IPS-20b (cell line): ENCODE results near the gene CCPG1.

Source experiments
- H3K27ac ChIP-seq: one replicate; pipeline ENCODE4 v1.5.1; 2013; ENCODE audit warnings: low read length
- H3K27me3 ChIP-seq: 2 replicates; pipeline ENCODE4 v1.6.1; 2013; ENCODE audit warnings: mild to moderate bottlenecking, low read length, inconsistent platforms; ENCODE audit not compliant: insufficient read depth
- H3K36me3 ChIP-seq: 2 replicates; pipeline ENCODE4 v1.6.1; 2013; ENCODE audit warnings: low read depth, mild to moderate bottlenecking, inconsistent platforms, low read length, moderate library complexity; ENCODE audit not compliant: insufficient read depth
- H3K4me1 ChIP-seq: 2 replicates; pipeline ENCODE4 v1.6.1; 2013; ENCODE audit warnings: mild to moderate bottlenecking, control low read depth, inconsistent platforms, low read length, moderate library complexity; ENCODE audit not compliant: insufficient read depth
- H3K4me3 ChIP-seq: 2 replicates; pipeline ENCODE4 v1.5.1; 2013; ENCODE audit warnings: mild to moderate bottlenecking, low read length, inconsistent platforms
- H3K9ac ChIP-seq: 2 replicates; pipeline ENCODE4 v1.6.1; 2013; ENCODE audit warnings: low read depth, mild to moderate bottlenecking, inconsistent platforms, low read length, moderate library complexity
- H3K9me3 ChIP-seq: 2 replicates; pipeline ENCODE4 v1.6.1; 2013; ENCODE audit warnings: mild to moderate bottlenecking, low read depth, low read length, inconsistent platforms; ENCODE audit not compliant: insufficient read depth

The CCPG1 gene

DNA sequence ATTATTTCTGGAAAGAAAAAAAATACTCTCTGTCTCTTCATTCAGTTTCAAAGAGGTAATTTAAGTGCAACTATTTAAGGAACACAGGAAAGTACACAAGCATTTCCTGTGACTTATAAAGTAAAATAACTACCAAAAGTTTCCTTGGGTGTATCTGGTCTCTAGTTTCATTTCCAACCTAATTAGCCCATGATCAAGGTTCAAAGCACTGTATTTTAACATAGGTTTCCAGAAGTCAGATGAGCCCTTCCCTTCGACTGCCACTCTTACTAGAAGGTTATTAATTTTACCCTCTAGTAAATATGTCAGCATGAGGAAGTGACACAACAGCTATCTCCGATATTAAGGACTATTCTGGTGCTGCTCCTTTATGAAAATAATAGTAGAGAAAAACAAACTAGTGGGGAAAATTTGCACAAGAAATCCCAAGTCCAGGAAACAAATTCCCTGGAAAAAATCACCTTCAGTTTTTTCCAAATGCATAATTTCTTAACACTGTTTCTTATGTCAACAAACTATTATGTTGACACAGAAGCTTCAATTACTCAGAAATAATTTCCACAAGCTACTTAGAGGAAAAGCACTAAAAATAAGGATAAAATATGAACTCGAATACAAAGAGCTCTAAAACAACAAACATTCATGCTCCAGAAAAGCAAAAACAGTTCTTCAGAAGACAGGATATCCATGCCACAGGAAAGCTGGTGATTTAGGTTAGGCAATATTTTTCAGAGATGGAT is 35.3 kb downstream of the CCPG1 start:
- H3K4me1 ChIP-seq = no peaks in the 10 kb centered on the region
- H3K4me3 ChIP-seq = no peak overlapping the region
- H3K27me3 ChIP-seq = no peaks in the 10 kb centered on the region
- no peaks in the 10 kb centered on the region for H3K9me3 ChIP-seq
- no peak overlapping the region for H3K27ac ChIP-seq
- H3K9ac ChIP-seq = no peak overlapping the region
- no peaks in the 10 kb centered on the region; the same call in 1 of the 2 replicates for H3K36me3 ChIP-seq

- H3K4me1 ChIP-seq = no peaks in the 10 kb centered on the region
- no peaks in the 10 kb centered on the region for H3K36me3 ChIP-seq
- no peaks in the 10 kb centered on the region for H3K9me3 ChIP-seq
- H3K27me3 ChIP-seq = no peaks in the 10 kb centered on the region
- no peak overlapping the region for H3K9ac ChIP-seq
- no peak overlapping the region for H3K27ac ChIP-seq
- no peak overlapping the region for H3K4me3 ChIP-seq
Observed at GRCh38 chr15:55366981-55367380, 41.2 kb downstream of the CCPG1 start.

DNA sequence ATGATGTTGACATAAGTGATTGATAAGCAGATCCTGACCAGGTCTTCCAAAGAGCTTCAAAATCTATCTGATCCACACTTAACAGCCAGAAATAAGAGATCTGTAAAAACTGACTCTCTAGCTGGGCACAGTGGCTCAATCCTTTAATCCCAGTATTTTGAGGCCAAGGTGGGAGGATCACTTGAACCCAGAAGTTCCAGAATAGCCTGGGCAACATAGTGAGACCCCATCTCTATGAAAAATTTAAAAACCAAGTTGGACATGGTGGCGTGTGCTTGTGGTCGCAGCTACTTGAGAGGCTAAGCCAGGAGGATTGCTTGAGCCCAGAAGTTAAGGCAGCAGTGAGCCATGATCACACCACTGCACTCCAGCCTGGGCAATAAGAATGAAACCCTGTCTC is 45.5 kb downstream of the CCPG1 start:
- H3K9ac ChIP-seq = no peak overlapping the region
- H3K36me3 ChIP-seq = no peaks in the 10 kb centered on the region
- H3K4me1 ChIP-seq = peaks cover 7% of the 10 kb centered on the region; the same call in 1 of the 2 replicates

DNA sequence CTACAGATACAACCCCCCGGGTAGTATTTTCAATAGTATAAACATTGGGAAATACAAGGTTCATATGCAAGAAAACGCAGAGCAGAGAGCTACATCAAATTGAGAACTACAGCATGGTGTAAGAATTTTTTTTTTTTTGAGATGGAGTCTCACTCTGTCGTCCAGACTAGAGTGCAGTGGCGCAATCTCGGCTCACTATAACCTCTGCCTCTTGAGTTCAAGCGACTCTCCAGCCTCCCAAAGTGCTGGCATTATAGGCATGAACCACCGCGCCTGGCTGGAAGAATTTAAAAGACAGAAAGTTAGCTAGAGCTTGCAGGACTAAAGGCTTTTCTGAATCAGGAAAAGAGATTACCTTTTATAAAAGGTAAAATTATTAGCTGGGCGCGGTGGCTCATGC is 47.1 kb downstream of the CCPG1 start:
- Histone ChIP-seq H3K9ac (no peak overlapping the region), H3K36me3 (no peaks in the 10 kb centered on the region), H3K9me3 (no peaks in the 10 kb centered on the region), H3K4me3 (no peak overlapping the region), H3K4me1 (peaks cover 7% of the 10 kb centered on the region; the same call in 1 of the 2 replicates), H3K27ac (no peak overlapping the region), H3K27me3 (no peaks in the 10 kb centered on the region)

More for the DNA sequence above, 45.5 kb downstream of the CCPG1 start:
- Histone ChIP-seq H3K27me3 (no peaks in the 10 kb centered on the region), H3K27ac (no peak overlapping the region), H3K4me3 (no peak overlapping the region), H3K9me3 (no peaks in the 10 kb centered on the region)

GRCh38 chr15:55360256-55360655 is 47.9 kb downstream of the CCPG1 start:
- no peak overlapping the region for H3K27ac ChIP-seq

DNA sequence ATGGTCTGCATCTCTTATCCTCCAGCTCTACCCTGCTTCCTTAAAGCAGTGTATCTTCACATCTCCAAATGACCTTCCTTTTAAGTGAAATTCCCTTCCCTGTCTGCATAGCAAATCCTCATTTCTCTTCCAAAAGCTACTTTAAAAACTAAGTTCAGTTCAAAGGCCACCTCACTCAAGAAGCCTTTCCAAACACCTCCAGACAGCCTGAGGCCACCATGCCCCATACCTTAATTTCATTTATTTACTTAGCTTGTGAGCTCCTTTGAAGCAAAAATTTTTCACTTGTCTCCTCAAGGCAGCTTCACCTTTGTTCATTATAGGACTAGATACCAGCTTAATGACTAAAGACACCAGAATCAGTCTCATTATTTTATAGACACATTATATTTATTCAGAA is 49.7 kb downstream of the CCPG1 start:
- H3K4me1 ChIP-seq = peaks cover 7% of the 10 kb centered on the region; the same call in 1 of the 2 replicates
- H3K27ac ChIP-seq = no peak overlapping the region
- no peaks in the 10 kb centered on the region for H3K9me3 ChIP-seq
- H3K9ac ChIP-seq = no peak overlapping the region
- H3K27me3 ChIP-seq = no peaks in the 10 kb centered on the region
- H3K4me3 ChIP-seq = no peak overlapping the region
- no peaks in the 10 kb centered on the region for H3K36me3 ChIP-seq

More at GRCh38 chr15:55360256-55360655, 47.9 kb downstream of the CCPG1 start:
- H3K4me3 ChIP-seq = no peak overlapping the region
- H3K36me3 ChIP-seq = no peaks in the 10 kb centered on the region
- no peaks in the 10 kb centered on the region for H3K9me3 ChIP-seq
- no peaks in the 10 kb centered on the region for H3K27me3 ChIP-seq
- peaks cover 7% of the 10 kb centered on the region; the same call in 1 of the 2 replicates for H3K4me1 ChIP-seq
- no peak overlapping the region for H3K9ac ChIP-seq

DNA sequence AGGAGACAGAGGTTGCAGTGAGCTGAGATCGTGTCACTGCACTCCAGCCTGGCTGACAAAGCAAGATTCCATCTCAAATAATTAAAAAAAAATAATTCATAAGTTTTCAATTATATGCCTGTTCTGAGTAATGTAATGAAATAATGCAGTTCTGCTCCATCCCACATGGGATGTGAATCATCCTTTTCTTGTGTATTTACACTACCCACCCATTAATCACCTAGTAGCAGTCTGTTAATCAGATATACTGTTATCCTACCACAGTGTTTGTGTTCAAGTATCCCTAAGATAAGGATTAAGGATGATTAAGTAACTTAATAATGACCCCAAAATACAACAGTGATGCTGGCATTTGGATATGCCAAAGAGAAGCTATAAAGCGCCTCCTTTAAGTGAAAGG is 50.4 kb downstream of the CCPG1 start:
- peaks cover 12% of the 10 kb centered on the region; the same call in 1 of the 2 replicates for H3K4me1 ChIP-seq
- no peak overlapping the region for H3K4me3 ChIP-seq
- no peak overlapping the region for H3K9ac ChIP-seq
- no peaks in the 10 kb centered on the region for H3K36me3 ChIP-seq
- no peaks in the 10 kb centered on the region for H3K9me3 ChIP-seq
- no peak overlapping the region for H3K27ac ChIP-seq
- no peaks in the 10 kb centered on the region for H3K27me3 ChIP-seq

- Histone ChIP-seq H3K9me3 (no peaks in the 10 kb centered on the region), H3K4me1 (peaks cover 18% of the 10 kb centered on the region; the same call in 1 of the 2 replicates), H3K27ac (no peak overlapping the region), H3K9ac (no peak overlapping the region), H3K27me3 (no peaks in the 10 kb centered on the region), H3K36me3 (no peaks in the 10 kb centered on the region), H3K4me3 (no peak overlapping the region)
Observed at GRCh38 chr15:55356985-55357585, 51.1 kb downstream of the CCPG1 start.

- H3K4me3 ChIP-seq = peak overlapping the region; percentile 7; the same call in 1 of the 2 replicates
- no peak overlapping the region for H3K9ac ChIP-seq
- H3K27ac ChIP-seq = no peak overlapping the region
- H3K36me3 ChIP-seq = no peaks in the 10 kb centered on the region
- H3K4me1 ChIP-seq = peaks cover 15% of the 10 kb centered on the region; the same call in 1 of the 2 replicates
- H3K9me3 ChIP-seq = no peaks in the 10 kb centered on the region
- H3K27me3 ChIP-seq = no peaks in the 10 kb centered on the region
Observed at GRCh38 chr15:55353025-55353424, 55.1 kb downstream of the CCPG1 start.

DNA sequence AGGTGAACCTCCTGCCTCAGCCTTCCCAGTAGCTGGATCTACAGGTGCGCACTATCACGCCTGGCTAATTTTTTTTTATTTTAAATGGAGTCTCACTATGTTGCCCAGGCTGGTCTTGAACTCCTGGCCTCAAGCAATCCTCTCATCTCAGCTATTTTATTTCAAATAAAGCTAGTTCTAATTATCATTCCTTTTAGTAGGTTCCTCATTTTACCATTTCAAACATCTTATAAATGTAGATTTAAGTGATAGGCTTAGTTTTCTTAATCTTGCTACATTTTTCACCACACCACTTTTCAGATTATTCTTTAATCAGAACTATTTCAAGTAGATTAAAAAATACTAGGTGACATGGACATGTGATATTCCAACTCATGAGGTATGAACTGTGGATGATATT is 58.9 kb downstream of the CCPG1 start:
- no peak overlapping the region for H3K4me3 ChIP-seq
- H3K27ac ChIP-seq = no peak overlapping the region
- peaks cover 18% of the 10 kb centered on the region; the same call in 1 of the 2 replicates for H3K4me1 ChIP-seq
- no peak overlapping the region for H3K9ac ChIP-seq
- no peaks in the 10 kb centered on the region for H3K36me3 ChIP-seq
- H3K9me3 ChIP-seq = no peaks in the 10 kb centered on the region
- no peaks in the 10 kb centered on the region for H3K27me3 ChIP-seq

DNA sequence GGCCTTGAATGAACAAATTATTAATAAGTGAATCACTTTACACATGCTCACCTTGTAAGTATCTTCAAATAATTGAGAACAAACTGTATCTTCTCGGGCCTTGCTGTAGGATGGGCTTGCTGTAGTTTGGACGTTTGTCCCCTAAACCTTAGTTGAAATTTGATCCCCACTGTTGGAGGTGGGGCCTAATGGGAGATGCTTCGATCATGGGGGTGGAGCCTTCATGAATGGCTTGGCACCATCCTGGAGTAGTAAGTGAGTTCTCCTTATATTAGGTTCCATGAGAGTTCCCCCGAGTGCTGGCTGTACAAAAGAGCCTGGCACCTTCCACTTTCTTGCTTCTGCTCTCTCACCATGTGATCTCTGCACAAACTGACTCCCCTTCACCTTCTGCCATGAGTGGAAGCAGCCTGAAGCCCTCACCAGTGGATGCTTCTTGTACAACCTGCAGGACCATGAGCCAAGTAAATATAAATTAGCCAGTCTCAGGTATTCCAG is 59.8 kb downstream of the CCPG1 start:
- no peaks in the 10 kb centered on the region for H3K36me3 ChIP-seq
- peaks cover 25% of the 10 kb centered on the region for H3K4me1 ChIP-seq
- no peaks in the 10 kb centered on the region for H3K9me3 ChIP-seq
- H3K4me3 ChIP-seq = no peak overlapping the region
- H3K9ac ChIP-seq = no peak overlapping the region
- no peak overlapping the region for H3K27ac ChIP-seq
- no peaks in the 10 kb centered on the region for H3K27me3 ChIP-seq

- Histone ChIP-seq H3K4me3 (no peak overlapping the region), H3K9me3 (no peaks in the 10 kb centered on the region), H3K27me3 (no peaks in the 10 kb centered on the region), H3K4me1 (peaks cover 16% of the 10 kb centered on the region), H3K9ac (no peak overlapping the region), H3K36me3 (no peaks in the 10 kb centered on the region), H3K27ac (no peak overlapping the region)
Observed at GRCh38 chr15:55344206-55344605, 64.0 kb downstream of the CCPG1 start.
